Natural killer cell treated with Interleukin-12 subunit alpha and Interleukin-12 subunit beta and Interleukin-15 and Interleukin-18, amount 100 ng/mL, for 72 hours (primary cell): ENCODE results near the gene MTA2. TPM values are rescaled to one million over a fixed set of nuclear protein-coding genes. Genes with fewer than 3 reads are reported as not detected.
A peak's percentile ranks its signal among the peaks of the same experiment; 100 is the strongest.
"Not testable (repeated sequence)": the region's sequence is repeated elsewhere in the genome, so short reads cannot be mapped to it uniquely, and the experiment has no call there.

Experiments used
- ATAC-seq, 2 donors: fragments of 150-1000 bp; cut with Tn5 transposase in 1 of 2; sonication (Bioruptor Pico), chemical (Tn5 transposase) in 1 of 2; 2 replicates each; pipeline ENCODE4 v1.10.0; 2021
- DNase-seq: peaks from one replicate; pipeline ENCODE4 v3.0.0; 2022; ENCODE audit warnings: low spot score
- H3K27ac Mint-ChIP-seq, 2 donors: 1 replicate in 1 of 2; 2 replicates in 1 of 2; pipeline ENCODE4 v1.8.0; 2022; ENCODE audit warnings: mixed read lengths in 2 of 2, mild to moderate bottlenecking in 1 of 2, moderate library complexity in 1 of 2
- H3K27me3 Mint-ChIP-seq, 2 donors: 1 replicate in 1 of 2; 2 replicates in 1 of 2; pipeline ENCODE4 v1.8.0; 2022; ENCODE audit warnings: mixed read lengths in 2 of 2
- H3K36me3 Mint-ChIP-seq: one replicate; pipeline ENCODE4 v1.8.0; 2022; ENCODE audit warnings: mixed read lengths
- H3K4me1 Mint-ChIP-seq, 2 donors: 1 replicate in 1 of 2; 2 replicates in 1 of 2; pipeline ENCODE4 v1.8.0; 2022; ENCODE audit warnings: low read depth in 2 of 2, mixed read lengths in 2 of 2, mild to moderate bottlenecking in 1 of 2
- H3K4me3 Mint-ChIP-seq: one replicate; pipeline ENCODE4 v1.8.0; 2022; ENCODE audit warnings: mixed read lengths
- H3K9me3 Mint-ChIP-seq: 2 replicates; pipeline ENCODE4 v1.8.0; 2022; ENCODE audit warnings: mixed read lengths
- total RNA-seq, 2 donors: library from RNA; stranded (reverse); gene quantifications; one replicate each; pipeline ENCODE4 v1.2.3, GENCODE V29; 2022

The MTA2 gene
- total RNA-seq, 2 donors from 2014 or later, result 234 to 259 TPM

DNA sequence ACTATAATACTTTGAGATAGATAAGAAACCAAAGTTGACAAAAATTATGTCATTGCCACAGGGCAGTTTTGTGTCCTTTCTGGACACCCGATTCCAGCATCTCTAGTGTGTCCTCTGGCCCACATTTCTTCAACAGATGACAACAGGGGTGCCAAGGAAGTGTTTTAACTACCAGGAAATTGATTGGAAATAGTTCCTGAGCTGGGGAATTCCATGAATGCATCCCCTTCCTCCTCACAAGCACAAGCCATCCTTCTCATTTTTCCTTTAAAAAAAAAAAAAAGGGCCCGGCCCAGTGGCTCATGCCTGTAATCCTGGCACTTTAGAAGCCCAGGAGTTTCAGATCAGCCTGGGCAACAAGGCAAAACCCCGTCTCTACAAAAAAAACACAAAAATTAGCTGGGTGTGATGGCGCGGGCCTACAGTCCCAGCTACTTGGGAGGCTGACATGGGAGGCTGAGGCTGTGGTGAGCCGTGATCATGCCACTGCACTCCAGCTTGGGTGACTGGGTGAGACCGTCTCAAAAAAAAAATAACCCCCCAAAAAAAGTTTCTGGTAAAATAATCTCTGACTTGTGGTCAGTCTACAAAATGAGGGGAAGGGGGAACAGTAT lies 20.9 kb upstream of the MTA2 start:
- Mint-ChIP-seq H3K27ac (peak overlapping the region; percentile 96 to 99), H3K36me3 (peaks cover 18% of the 10 kb centered on the region), H3K9me3 (no peaks in the 10 kb centered on the region), H3K4me3 (peak overlapping the region; percentile 100), H3K27me3 (no peaks in the 10 kb centered on the region), H3K4me1 (peaks cover 17 to 20% of the 10 kb centered on the region in 2 donors)
- no peak for DNase-seq
- ATAC-seq, result no peak

- Mint-ChIP-seq H3K4me3 (peak within 1 kb of the TSS; percentile 100), H3K27me3 (no peaks in the 10 kb centered on the region), H3K36me3 (peaks cover 18% of the 10 kb centered on the region), H3K27ac (peak within 1 kb of the TSS; percentile 96 to 99), H3K4me1 (peaks cover 17 to 20% of the 10 kb centered on the region in 2 donors), H3K9me3 (no peaks in the 10 kb centered on the region)
- ATAC-seq (peak; percentile 98 to 99), DNase-seq (peak; percentile 99)
These were observed 20.2 kb upstream of the MTA2 start, which contains the start of gene B3GAT3 for GRCh38 chr11:62621567-62622470. TSS of gene B3GAT3 (minus strand) at chr11:62621986. CDS start at chr11:62621947, 39 bp downstream.

DNA sequence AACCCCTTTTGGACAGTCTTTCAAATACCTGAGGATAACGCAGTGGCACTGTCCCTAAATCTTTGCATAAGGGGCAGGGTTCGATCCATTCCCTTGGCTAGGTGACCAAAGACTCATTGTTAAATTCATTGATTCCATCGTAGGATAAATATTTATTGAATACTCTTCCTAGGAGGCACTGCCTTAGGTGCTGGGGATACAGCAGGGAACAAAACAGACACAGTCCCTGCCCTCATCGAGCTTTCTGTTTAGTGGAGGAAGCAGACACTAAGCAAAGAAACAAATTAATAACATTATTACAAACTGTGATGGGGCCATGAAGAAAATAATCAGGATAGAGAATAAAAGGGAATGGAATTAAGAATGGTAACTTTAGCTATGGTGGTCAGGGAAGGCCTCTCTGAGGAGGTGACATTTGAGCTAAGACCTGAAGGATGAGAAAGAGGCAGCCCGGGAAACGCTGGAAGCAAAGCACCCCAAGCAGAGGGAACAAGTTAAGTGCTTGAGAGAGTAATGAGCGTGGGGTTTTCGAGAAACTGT lies 19.4 kb upstream of the MTA2 start:
- Mint-ChIP-seq H3K4me3 (peak overlapping the region; percentile 100), H3K36me3 (peaks cover 16% of the 10 kb centered on the region), H3K27ac (peak overlapping the region; percentile 96 to 99), H3K9me3 (no peaks in the 10 kb centered on the region), H3K4me1 (peaks cover 17 to 20% of the 10 kb centered on the region in 2 donors), H3K27me3 (no peaks in the 10 kb centered on the region)
- ATAC-seq (no peak), DNase-seq (no peak)

- not testable (repeated sequence) for H3K27ac Mint-ChIP-seq
- peaks cover 26 to 27% of the 10 kb centered on the region in 2 donors for H3K4me1 Mint-ChIP-seq
These were observed 15.3 kb upstream of the MTA2 start for GRCh38 chr11:62616957-62617356.

GRCh38 chr11:62615521-62615920 lies 13.9 kb upstream of the MTA2 start:
- no peaks in the 10 kb centered on the region for H3K27me3 Mint-ChIP-seq
- H3K27ac Mint-ChIP-seq, result no peak overlapping the region
- H3K9me3 Mint-ChIP-seq, result no peaks in the 10 kb centered on the region
- DNase-seq, result no peak
- no peaks in the 10 kb centered on the region for H3K36me3 Mint-ChIP-seq
- no peak for ATAC-seq
- peaks cover 24% of the 10 kb centered on the region in 2 donors for H3K4me1 Mint-ChIP-seq
- H3K4me3 Mint-ChIP-seq, result no peak overlapping the region

More at GRCh38 chr11:62616957-62617356, 15.3 kb upstream of the MTA2 start:
- not testable (repeated sequence) for ATAC-seq, H3K27me3 Mint-ChIP-seq, H3K9me3 Mint-ChIP-seq, DNase-seq, H3K36me3 Mint-ChIP-seq, H3K4me3 Mint-ChIP-seq

GRCh38 chr11:62614275-62614674 lies 12.6 kb upstream of the MTA2 start:
- Mint-ChIP-seq H3K9me3 (no peaks in the 10 kb centered on the region), H3K27ac (peak overlapping the region; percentile 56 to 81), H3K36me3 (no peaks in the 10 kb centered on the region), H3K27me3 (no peaks in the 10 kb centered on the region), H3K4me3 (no peak overlapping the region), H3K4me1 (peaks cover 29 to 31% of the 10 kb centered on the region in 2 donors)
- DNase-seq, result no peak
- ATAC-seq, result no peak

DNA sequence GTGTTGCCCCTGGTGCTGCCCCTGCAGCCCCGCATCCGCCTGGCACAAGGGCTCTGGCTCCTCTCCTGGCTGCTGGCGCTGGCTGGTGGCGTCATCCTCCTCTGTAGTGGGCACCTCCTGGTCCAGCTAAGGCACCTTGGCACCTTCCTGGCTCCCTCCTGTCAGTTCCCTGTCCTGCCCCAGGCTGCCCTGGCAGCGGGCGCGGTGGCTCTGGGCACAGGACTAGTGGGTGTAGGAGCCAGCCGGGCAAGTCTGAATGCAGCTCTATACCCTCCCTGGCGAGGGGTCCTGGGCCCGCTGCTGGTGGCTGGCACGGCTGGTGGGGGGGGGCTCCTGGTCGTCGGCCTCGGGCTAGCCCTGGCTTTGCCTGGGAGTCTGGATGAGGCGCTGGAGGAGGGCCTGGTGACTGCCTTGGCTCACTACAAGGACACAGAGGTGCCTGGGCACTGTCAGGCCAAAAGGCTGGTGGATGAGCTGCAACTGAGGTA lies 11.7 kb upstream of the MTA2 start:
- Mint-ChIP-seq H3K9me3 (no peaks in the 10 kb centered on the region), H3K4me1 (peaks cover 32 to 38% of the 10 kb centered on the region in 2 donors), H3K27me3 (no peaks in the 10 kb centered on the region), H3K4me3 (peak overlapping the region; percentile 45), H3K36me3 (no peaks in the 10 kb centered on the region), H3K27ac (peak overlapping the region; percentile 56 to 81)
- DNase-seq (no peak), ATAC-seq (no peak)

DNA sequence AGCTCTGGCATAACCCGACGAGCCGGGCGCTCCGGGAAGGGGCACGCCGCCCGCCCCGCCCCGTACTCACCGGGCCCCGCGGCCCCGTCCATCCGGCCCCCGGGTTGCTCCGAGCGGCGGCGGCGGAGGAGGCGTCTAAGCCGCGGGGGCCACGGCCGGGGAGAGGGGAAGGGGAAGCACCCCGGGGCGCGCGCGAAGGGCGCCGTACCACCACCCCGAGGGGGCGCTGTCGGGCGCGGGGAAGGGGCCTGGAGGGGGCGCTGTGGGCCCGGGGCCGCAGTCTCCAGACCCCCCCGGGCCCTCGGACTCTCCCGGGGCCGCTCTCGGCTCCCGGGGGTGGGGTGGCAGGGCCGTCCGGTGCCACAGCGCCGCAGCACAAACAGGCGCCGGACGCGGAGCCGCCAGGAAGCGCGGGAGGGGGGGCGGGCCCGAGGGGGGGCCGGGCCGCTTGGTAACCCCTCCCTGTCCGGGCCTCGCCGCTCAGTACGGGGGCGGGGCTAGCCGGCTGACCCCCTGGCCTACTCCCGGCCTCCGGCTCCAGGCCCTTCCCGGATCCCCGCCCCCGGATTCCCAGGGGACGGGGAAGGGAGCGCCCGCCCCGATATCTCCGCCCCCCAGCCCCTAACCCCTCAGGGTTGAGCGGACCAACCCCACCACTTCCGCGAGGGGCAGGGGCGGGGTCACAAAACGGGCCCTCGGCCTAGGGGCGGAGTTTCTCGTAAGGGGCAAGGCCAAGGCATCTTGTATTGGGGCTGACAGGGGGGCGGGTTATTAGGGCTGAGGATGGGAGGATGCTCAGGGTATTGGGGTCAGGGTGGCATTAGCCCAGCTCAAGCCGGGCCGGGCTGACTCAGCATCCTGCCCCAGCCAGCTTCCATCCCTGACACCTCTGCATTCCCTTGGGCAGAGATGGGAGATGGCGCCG lies 11.0 kb upstream of the MTA2 start, which contains the start of the genes EML3 and ROM1:
TSS of gene EML3 (minus strand) at position 410 of the 925 bp plus-strand sequence. CDS start at position 92, 318 bp downstream.
TSS of gene ROM1 (plus strand) at position 892 of the 925 bp plus-strand sequence. CDS start at position 917, 25 bp downstream.
- Mint-ChIP-seq H3K4me1 (peaks cover 38 to 43% of the 10 kb centered on the region in 2 donors), H3K36me3 (no peaks in the 10 kb centered on the region), H3K27me3 (no peaks in the 10 kb centered on the region), H3K27ac (peak within 1 kb of the TSS; percentile 93 to 97), H3K9me3 (no peaks in the 10 kb centered on the region), H3K4me3 (peak within 1 kb of the TSS; percentile 98)
- ATAC-seq, result peak; percentile 84 to 88
- peak; percentile 90 for DNase-seq

DNA sequence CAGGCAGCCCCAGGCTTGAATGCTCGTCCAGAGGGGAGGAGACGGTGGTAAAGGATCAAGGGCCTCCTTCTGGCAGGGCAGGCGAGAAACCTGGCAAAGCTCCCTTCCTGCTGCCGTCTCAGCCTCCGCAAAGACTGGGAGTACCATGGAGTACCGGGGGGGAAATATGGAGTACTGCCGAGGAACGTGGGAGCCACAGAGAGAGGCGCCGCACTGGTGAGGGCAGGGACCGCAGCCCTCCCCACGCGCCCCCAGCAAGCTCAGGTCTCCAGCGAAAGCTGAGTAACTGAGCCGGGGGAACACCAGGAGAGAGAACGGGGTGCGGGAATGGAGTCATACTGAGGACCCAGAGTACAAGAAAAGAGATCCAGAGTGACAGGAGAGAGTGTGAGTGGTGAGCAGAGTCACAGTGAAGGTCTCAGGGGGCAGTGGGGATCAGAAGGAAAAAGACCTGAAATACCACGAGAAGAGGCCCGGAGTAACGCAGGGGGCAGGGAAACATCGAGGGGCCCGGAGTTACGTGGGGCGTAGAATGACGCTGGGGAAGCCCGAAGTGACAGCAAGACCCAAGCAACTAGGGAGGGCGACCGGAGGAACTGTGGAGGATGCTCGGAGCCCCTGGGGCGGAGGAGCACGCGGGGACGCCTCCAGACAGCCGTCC lies 10.2 kb upstream of the MTA2 start:
- H3K27ac Mint-ChIP-seq, result peak overlapping the region; percentile 93 to 97
- H3K27me3 Mint-ChIP-seq, result no peaks in the 10 kb centered on the region
- no peaks in the 10 kb centered on the region for H3K9me3 Mint-ChIP-seq
- ATAC-seq (peak; percentile 0 to 57), DNase-seq (peak; percentile 75)
- peaks cover 40 to 44% of the 10 kb centered on the region in 2 donors for H3K4me1 Mint-ChIP-seq
- H3K36me3 Mint-ChIP-seq, result no peaks in the 10 kb centered on the region
- H3K4me3 Mint-ChIP-seq, result peak overlapping the region; percentile 98

GRCh38 chr11:62610814-62611704 lies 9.4 kb upstream of the MTA2 start:
- no peak for ATAC-seq
- Mint-ChIP-seq H3K9me3 (no peaks in the 10 kb centered on the region), H3K27ac (peak overlapping the region; percentile 93 to 97), H3K4me1 (peaks cover 42 to 44% of the 10 kb centered on the region in 2 donors), H3K27me3 (no peaks in the 10 kb centered on the region), H3K4me3 (peak overlapping the region; percentile 98), H3K36me3 (no peaks in the 10 kb centered on the region)
- DNase-seq, result no peak

DNA sequence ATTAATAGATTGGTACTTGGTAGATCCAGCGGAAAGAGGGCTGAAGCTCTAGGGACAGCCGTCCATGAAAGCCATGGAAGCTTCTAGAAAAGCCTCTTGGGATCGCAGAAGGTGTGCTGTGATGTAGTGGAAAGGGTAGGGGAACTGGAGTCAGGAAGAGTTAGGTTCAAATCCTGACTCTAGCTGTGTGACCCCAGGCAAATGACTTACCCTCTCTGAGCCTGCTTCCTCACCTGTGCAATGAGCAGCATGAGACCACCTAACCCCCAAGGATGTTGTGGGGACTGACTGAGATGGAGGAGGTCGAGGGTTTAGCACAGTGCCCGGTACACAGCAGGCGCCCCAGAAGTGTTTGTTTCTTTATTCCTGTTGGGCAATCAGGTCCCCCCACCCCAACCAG lies 8.7 kb upstream of the MTA2 start:
- peaks cover 42 to 44% of the 10 kb centered on the region in 2 donors for H3K4me1 Mint-ChIP-seq
- no peaks in the 10 kb centered on the region for H3K27me3 Mint-ChIP-seq
- peak overlapping the region; percentile 78 for H3K4me3 Mint-ChIP-seq
- DNase-seq (no peak), ATAC-seq (no peak)
- no peaks in the 10 kb centered on the region for H3K36me3 Mint-ChIP-seq
- H3K27ac Mint-ChIP-seq, result peak overlapping the region; percentile 93 to 97
- no peaks in the 10 kb centered on the region for H3K9me3 Mint-ChIP-seq
